ENCODE results near the gene ASF1B. TPM values are rescaled to one million over a fixed set of nuclear protein-coding genes. Genes with fewer than 3 reads are reported as not detected.

Gene ASF1B
- total RNA-seq, 4 donors from 2014 or later, result 3.2 to 25.6 (median 14.2) TPM

- TF ChIP-seq CTCF (IDR thresholded peaks at IDR 0.05) (no peak), POLR2A (IDR thresholded peaks at IDR 0.05) (no peak)
- peaks cover 26 to 81% (median 50%) of the 10 kb centered on the region in 3 donors for H3K4me1 ChIP-seq
These were observed 24.2 kb downstream of the ASF1B start for GRCh38 chr19:14112051-14112808.

GRCh38 chr19:14111486-14111885 lies 24.9 kb downstream of the ASF1B start:
- intact Hi-C loops (cut with DNase I), result no loop called here
- TF ChIP-seq POLR2A (IDR thresholded peaks at IDR 0.05) (no peak), CTCF (IDR thresholded peaks at IDR 0.05) (no peak)

More at GRCh38 chr19:14112051-14112808, 24.2 kb downstream of the ASF1B start:
- Histone ChIP-seq H3K36me3 (peaks cover 0 to 6% (median 0%) of the 10 kb centered on the region in 3 donors), H3K27me3 (no peaks in the 10 kb centered on the region), H3K4me3 (peak overlapping the region in 3 of 4 donors; percentile 7 to 42 (median 15)), H3K27ac (peak overlapping the region; percentile 73 to 95 (median 86)), H3K9me3 (no peaks in the 10 kb centered on the region)
- DNase-seq, result no peak
- intact Hi-C loops (cut with DNase I), result no loop called here
- 40 to 90% methylated on average over 3 of the region's 12 CpGs for WGBS, 2 donors

DNA sequence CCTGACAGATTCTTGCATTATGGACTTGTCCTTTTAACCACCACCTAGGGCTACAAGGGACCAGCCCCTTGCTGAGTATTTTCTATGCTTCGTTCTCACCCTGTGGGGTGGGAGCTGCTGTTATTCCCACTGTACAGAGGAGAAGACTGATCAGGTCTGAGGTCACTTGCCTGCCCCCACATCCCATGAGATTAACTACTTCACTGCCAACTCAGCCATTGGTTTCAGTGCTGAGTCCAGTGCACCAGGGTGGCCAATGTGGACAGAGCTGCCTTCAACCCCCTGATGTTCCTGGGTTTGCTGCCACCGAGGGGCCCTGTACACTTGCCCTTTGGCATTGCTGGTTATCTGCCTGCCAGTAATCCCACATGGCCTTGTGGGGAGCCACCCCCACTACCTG lies 25.7 kb downstream of the ASF1B start:
- WGBS, 2 donors, result 55 to 92% methylated on average over 1 to 2 of the region's 2 CpGs
- intact Hi-C loops (cut with DNase I), result no loop called here
- H3K27me3 ChIP-seq, result no peaks in the 10 kb centered on the region
- no peak overlapping the region for H3K27ac ChIP-seq
- no peaks in the 10 kb centered on the region for H3K9me3 ChIP-seq
- TF ChIP-seq POLR2A (IDR thresholded peaks at IDR 0.05) (no peak), CTCF (IDR thresholded peaks at IDR 0.05) (no peak)
- H3K36me3 ChIP-seq, result peaks cover 0 to 22% (median 9%) of the 10 kb centered on the region in 3 donors
- H3K4me1 ChIP-seq, result peaks cover 16 to 68% (median 38%) of the 10 kb centered on the region in 3 donors
- no peak overlapping the region for H3K4me3 ChIP-seq
- DNase-seq, result no peak

More at GRCh38 chr19:14111486-14111885, 24.9 kb downstream of the ASF1B start:
- H3K9me3 ChIP-seq, result no peaks in the 10 kb centered on the region
- no peak for DNase-seq
- H3K27ac ChIP-seq, result peak overlapping the region in 2 of 4 donors; percentile 85 to 86
- peaks cover 19 to 76% (median 47%) of the 10 kb centered on the region in 3 donors for H3K4me1 ChIP-seq
- H3K27me3 ChIP-seq, result no peaks in the 10 kb centered on the region
- WGBS, 2 donors, result 88 to 100% methylated on average over 1 of the region's 1 CpG
- H3K36me3 ChIP-seq, result peaks cover 0 to 14% (median under 1%) of the 10 kb centered on the region in 3 donors
- H3K4me3 ChIP-seq, result no peak overlapping the region

DNA sequence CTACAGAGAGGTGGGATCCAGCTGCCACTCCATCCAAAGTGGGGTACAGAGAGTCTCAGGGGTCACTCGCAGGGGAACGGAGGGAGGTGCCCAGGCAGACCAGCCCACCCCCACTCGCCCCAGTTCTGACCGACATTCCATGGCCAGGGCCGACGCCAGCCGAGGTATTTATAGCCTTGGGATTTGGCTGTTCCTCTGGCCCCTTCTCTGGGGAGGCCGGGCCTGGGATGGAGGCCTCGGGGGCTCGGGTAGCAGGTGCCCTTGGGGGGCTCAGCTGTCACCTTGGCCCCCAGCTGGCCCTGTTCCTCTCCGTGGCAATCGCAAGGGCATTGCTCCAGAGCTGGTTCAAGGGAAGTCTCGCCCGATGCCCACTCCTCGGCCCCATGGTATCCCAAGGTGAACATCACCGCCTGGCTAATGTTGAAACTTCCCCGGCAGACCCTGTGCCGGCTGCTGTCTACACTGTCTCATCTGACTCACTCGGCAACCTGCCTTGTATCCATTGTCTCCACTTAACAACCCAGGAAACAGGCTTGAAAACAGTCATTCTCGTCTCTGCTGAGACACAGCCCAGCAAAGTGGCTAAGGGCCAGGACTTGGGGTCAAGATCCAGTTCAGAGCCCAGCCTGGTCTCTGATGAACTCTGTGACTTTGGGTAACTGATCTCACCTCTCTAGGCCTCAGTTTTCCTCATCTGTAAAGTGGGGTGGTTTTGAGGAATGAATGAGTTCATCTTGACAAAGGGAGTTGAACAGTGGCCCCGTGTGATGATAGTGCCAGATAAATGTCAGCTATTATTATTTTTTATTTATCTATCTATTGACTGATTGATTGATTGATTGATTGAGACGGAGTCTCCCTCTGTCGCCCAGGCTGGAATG lies 28.6 kb downstream of the ASF1B start:
- peaks cover 13 to 47% (median 22%) of the 10 kb centered on the region in 3 donors for H3K4me1 ChIP-seq
- H3K27me3 ChIP-seq, result no peaks in the 10 kb centered on the region
- peak overlapping the region; percentile 34 to 81 (median 62) for H3K27ac ChIP-seq
- TF ChIP-seq CTCF (IDR thresholded peaks at IDR 0.05) (no peak), POLR2A (IDR thresholded peaks at IDR 0.05) (no peak)
- intact Hi-C loops (cut with DNase I), result no loop called here
- H3K4me3 ChIP-seq, result no peak overlapping the region
- 61 to 74% methylated on average over 13 to 15 of the region's 23 CpGs for WGBS, 2 donors
- no peak for DNase-seq
- H3K9me3 ChIP-seq, result no peaks in the 10 kb centered on the region
- peaks cover 7 to 49% (median 17%) of the 10 kb centered on the region in 3 donors for H3K36me3 ChIP-seq
